K562 (cell line): Measurements from ENCODE around the gene HTT-AS. TPM values are rescaled to one million over a fixed set of nuclear protein-coding genes. Genes with fewer than 3 reads are reported as not detected.

ENCODE experiments used
- C11orf30 ChIP-seq: fragments of 450-650 bp; IDR thresholded peaks from 2 replicates; pipeline ENCODE4 v1.6.1; 2016; ENCODE audit warnings: low read depth, mild to moderate bottlenecking
- E2F8 ChIP-seq: fragments of 450-650 bp; IDR thresholded peaks from 2 replicates; pipeline ENCODE4 v1.7.1; 2018; ENCODE audit warnings: mild to moderate bottlenecking, low read depth; ENCODE audit not compliant: partially characterized antibody
- EWSR1 ChIP-seq: fragments of 450-650 bp; IDR thresholded peaks from 2 replicates; pipeline ENCODE4 v1.6.1; 2018; ENCODE audit warnings: borderline replicate concordance, mild to moderate bottlenecking, low read depth, moderate library complexity; ENCODE audit not compliant: partially characterized antibody
- HOMEZ ChIP-seq: fragments of 250-450 bp; sonication (Bioruptor Pico); IDR thresholded peaks from 2 replicates; pipeline ENCODE4 v1.4.0; 2020; ENCODE audit warnings: mild to moderate bottlenecking, moderate library complexity
- NR2F6 ChIP-seq: fragments of 450-650 bp; formaldehyde crosslinking; IDR thresholded peaks from 2 replicates; pipeline ENCODE4 v1.4.0; 2020; ENCODE audit warnings: mild to moderate bottlenecking
- PRDM10 ChIP-seq: fragments of 450-650 bp; IDR thresholded peaks from 2 replicates; pipeline ENCODE4 v1.6.1; 2018; ENCODE audit not compliant: partially characterized antibody
- PRPF4 ChIP-seq: fragments of 200-400 bp; formaldehyde crosslinking; IDR thresholded peaks from one replicate; pipeline ENCODE4 v1.6.1; 2017; ENCODE audit warnings: low read length, low read depth, mild to moderate bottlenecking; ENCODE audit not compliant: insufficient read depth, poor library complexity, severe bottlenecking
- STAT5A ChIP-seq: IDR thresholded peaks from 2 replicates; pipeline ENCODE4 v1.6.1; 2012; ENCODE audit warnings: low read length, inconsistent platforms, borderline replicate concordance
- ZBTB11 ChIP-seq, 3 experiments: fragments of 200-800 bp in 1 of 3; fragments of 250-450 bp in 1 of 3; fragments of 450-650 bp in 1 of 3; sonication (Bioruptor Pico) in 1 of 3; sonication (Bioruptor generic) in 1 of 3; formaldehyde crosslinking in 1 of 3; IDR thresholded peaks; 2 replicates each; pipeline versions ENCODE4 v1.6.1 to v1.8.0; 2016 to 2022; ENCODE audit warnings: mild to moderate bottlenecking in 2 of 3, missing genetic modification characterization in 2 of 3, missing compliant biosample characterization in 1 of 3, moderate library complexity in 1 of 3
- ZNF41 ChIP-seq: fragments of 250-450 bp; sonication (Bioruptor Pico); conservative IDR thresholded peaks from 2 replicates; pipeline ENCODE4 v1.4.0; 2020; ENCODE audit warnings: mild to moderate bottlenecking
- ZNF75A ChIP-seq: fragments of 450-650 bp; formaldehyde crosslinking; IDR thresholded peaks from 2 replicates; pipeline ENCODE4 v1.4.0; 2020; ENCODE audit warnings: mild to moderate bottlenecking
- ZNF79 ChIP-seq: fragments of 250-450 bp; sonication (Bioruptor Pico); IDR thresholded peaks from 2 replicates; pipeline ENCODE4 v1.4.0; 2020; ENCODE audit warnings: low read depth, mild to moderate bottlenecking, moderate library complexity
- polyA plus RNA-seq, 8 experiments: library from polyadenylated mRNA; depleted of rRNA in 4 of 8; stranded (reverse) in 5 of 8; unstranded in 3 of 8; fragments of >200 nt; fragmentation: Nextera tagmentation in 2 of 8; fragmentation: Illumina TruSeq in 1 of 8; extraction: Ambion mirVana in 2 of 8; extraction: Trizol in 1 of 8; gene quantifications; 2 replicates each; pipeline versions ENCODE4 v1.2.1 to v1.2.3, GENCODE V29; 2011 to 2014; ENCODE audit warnings: inconsistent platforms in 1 of 8, missing spikeins in 1 of 8
- total RNA-seq, 7 experiments: library from RNA; depleted of rRNA in 6 of 7; stranded (reverse); fragments of >200 nt in 6 of 7; fragmentation: Illumina TruSeq in 2 of 7; extraction: Trizol in 2 of 7; gene quantifications; 2 replicates each; pipeline versions ENCODE4 v1.2.1 to v1.2.3, GENCODE V29; 2011 to 2021; ENCODE audit warnings: low replicate concordance in 1 of 7

HTT-AS gene
- total and polyA plus RNA-seq, 9 of the 15 experiments (the other 6 are each of a cell fraction or from before 2014, with no cell fraction given) = not detected

GRCh38 chr4:3106339-3107186 lies 32.2 kb upstream of the HTT-AS start (continued):
- no peak for TF ChIP-seq PRDM10
- no peak for TF ChIP-seq HOMEZ (CRISPR knock-in tag)
- no peak for TF ChIP-seq ZNF79 (CRISPR knock-in tag)
- TF ChIP-seq NR2F6 (CRISPR knock-in tag) = no peak
- no peak for TF ChIP-seq ZNF41 (CRISPR knock-in tag)
- TF ChIP-seq ZNF75A (CRISPR knock-in tag) = no peak
- peak; percentile 26 for TF ChIP-seq E2F8
- no peak for TF ChIP-seq C11orf30
- TF ChIP-seq PRPF4 = no peak
- no peak for TF ChIP-seq EWSR1
- no peak for TF ChIP-seq ZBTB11 (CRISPR knock-in tag; IDR thresholded peaks at IDR 0.05)
- TF ChIP-seq STAT5A = no peak
